Parathyroid adenoma (tissue), 2 donors: Measurements from ENCODE around the gene SMARCA2.

ENCODE experiments used
- H2AFZ ChIP-seq: fragments of 300-600 bp; sonication (generic); one replicate; pipeline ENCODE4 v1.7.0; 2017; ENCODE audit warnings: antibody characterized with exemption, mild to moderate bottlenecking
- H3K27ac ChIP-seq: fragments of 300-600 bp; sonication (generic); one replicate; pipeline ENCODE4 v1.7.0; 2017
- H3K27me3 ChIP-seq: fragments of 300-600 bp; sonication (generic); one replicate; pipeline ENCODE4 v1.7.0; 2017; ENCODE audit warnings: low read length; ENCODE audit not compliant: control insufficient read depth, insufficient read depth
- H3K36me3 ChIP-seq: fragments of 300-600 bp; sonication (generic); one replicate; pipeline ENCODE4 v1.7.0; 2017; ENCODE audit warnings: low read length; ENCODE audit not compliant: control insufficient read depth, insufficient read depth
- H3K4me1 ChIP-seq: fragments of 300-600 bp; sonication (generic); one replicate; pipeline ENCODE4 v1.7.0; 2017; ENCODE audit warnings: control low read depth
- H3K4me2 ChIP-seq: fragments of 300-600 bp; sonication (generic); one replicate; pipeline ENCODE4 v1.7.0; 2017; ENCODE audit warnings: low read length
- H3K4me3 ChIP-seq: fragments of 300-600 bp; sonication (generic); one replicate; pipeline ENCODE4 v1.7.0; 2017; ENCODE audit warnings: low read depth, low read length
- H3K79me2 ChIP-seq: fragments of 300-600 bp; sonication (generic); one replicate; pipeline ENCODE4 v1.7.0; 2017; ENCODE audit warnings: control low read depth
- H3K9ac ChIP-seq: fragments of 300-600 bp; sonication (generic); one replicate; pipeline ENCODE4 v1.7.0; 2017; ENCODE audit warnings: mild to moderate bottlenecking
- H3K9me3 ChIP-seq: fragments of 300-600 bp; sonication (generic); one replicate; pipeline ENCODE4 v1.7.0; 2017; ENCODE audit warnings: low read length; ENCODE audit not compliant: control insufficient read depth
- CTCF ChIP-seq: fragments of 300-600 bp; sonication (generic); IDR thresholded peaks from one replicate; pipeline ENCODE4 v1.7.0; 2017; ENCODE audit warnings: antibody characterized with exemption, mild to moderate bottlenecking
- donor health status: primary hyperparathyroidism.

Gene SMARCA2

GRCh38 chr9:2214707-2215106 is 199.6 kb downstream of the SMARCA2 start:
- no peak overlapping the region for H3K4me2 ChIP-seq
- H3K36me3 ChIP-seq = no peaks in the 10 kb centered on the region
- no peaks in the 10 kb centered on the region for H3K4me1 ChIP-seq
- no peak overlapping the region for H3K27ac ChIP-seq
- no peaks in the 10 kb centered on the region for H3K27me3 ChIP-seq
- H3K79me2 ChIP-seq = no peaks in the 10 kb centered on the region
- no peak overlapping the region for H3K4me3 ChIP-seq
- no peak overlapping the region for H2AFZ ChIP-seq
- H3K9me3 ChIP-seq = no peaks in the 10 kb centered on the region
- H3K9ac ChIP-seq = no peak overlapping the region
- TF ChIP-seq CTCF = no peak

- H2AFZ ChIP-seq = no peak overlapping the region
- H3K9me3 ChIP-seq = no peaks in the 10 kb centered on the region
- no peaks in the 10 kb centered on the region for H3K79me2 ChIP-seq
- TF ChIP-seq CTCF = no peak
- no peak overlapping the region for H3K27ac ChIP-seq
- H3K4me3 ChIP-seq = no peak overlapping the region
- H3K4me1 ChIP-seq = no peaks in the 10 kb centered on the region
- H3K27me3 ChIP-seq = no peaks in the 10 kb centered on the region
- no peak overlapping the region for H3K4me2 ChIP-seq
- H3K36me3 ChIP-seq = no peaks in the 10 kb centered on the region
- H3K9ac ChIP-seq = no peak overlapping the region
Measured at GRCh38 chr9:2215921-2216441, 200.8 kb downstream of the SMARCA2 start.

- Histone ChIP-seq H3K79me2 (no peaks in the 10 kb centered on the region), H3K4me2 (no peak overlapping the region), H2AFZ (no peak overlapping the region), H3K27me3 (no peaks in the 10 kb centered on the region), H3K27ac (no peak overlapping the region), H3K9me3 (no peaks in the 10 kb centered on the region), H3K9ac (no peak overlapping the region), H3K36me3 (no peaks in the 10 kb centered on the region), H3K4me3 (no peak overlapping the region), H3K4me1 (no peaks in the 10 kb centered on the region)
- no peak for TF ChIP-seq CTCF
Measured at GRCh38 chr9:2216591-2216990, 201.4 kb downstream of the SMARCA2 start.

GRCh38 chr9:2217540-2217939 is 202.4 kb downstream of the SMARCA2 start:
- no peaks in the 10 kb centered on the region for H3K36me3 ChIP-seq
- no peaks in the 10 kb centered on the region for H3K9me3 ChIP-seq
- no peaks in the 10 kb centered on the region for H3K4me1 ChIP-seq
- H2AFZ ChIP-seq = no peak overlapping the region
- no peaks in the 10 kb centered on the region for H3K79me2 ChIP-seq
- TF ChIP-seq CTCF = no peak
- H3K27ac ChIP-seq = no peak overlapping the region
- no peak overlapping the region for H3K9ac ChIP-seq
- H3K4me3 ChIP-seq = no peak overlapping the region
- no peak overlapping the region for H3K4me2 ChIP-seq
- no peaks in the 10 kb centered on the region for H3K27me3 ChIP-seq

- no peak overlapping the region for H3K4me3 ChIP-seq
- no peaks in the 10 kb centered on the region for H3K4me1 ChIP-seq
- no peak overlapping the region for H3K9ac ChIP-seq
- H3K27ac ChIP-seq = no peak overlapping the region
- TF ChIP-seq CTCF = no peak
- no peaks in the 10 kb centered on the region for H3K9me3 ChIP-seq
- no peaks in the 10 kb centered on the region for H3K79me2 ChIP-seq
- no peaks in the 10 kb centered on the region for H3K36me3 ChIP-seq
- no peaks in the 10 kb centered on the region for H3K27me3 ChIP-seq
- H2AFZ ChIP-seq = no peak overlapping the region
- H3K4me2 ChIP-seq = no peak overlapping the region
Measured at GRCh38 chr9:2220036-2220435, 204.9 kb downstream of the SMARCA2 start.
